Hematopoietic multipotent progenitor cell treated with erythropoietin and hydrocortisone succinate and interleukin-3 and kit ligand, for 6 days (in vitro differentiated cells): ENCODE data around the gene MAPK6.
"Not testable (repeated sequence)": the region's sequence is repeated elsewhere in the genome, so short reads cannot be mapped to it uniquely, and the experiment has no call there.

ENCODE experiments used
- DNase-seq: peaks from one replicate; pipeline ENCODE4 v3.0.0-alpha.2; 2015

MAPK6 gene

GRCh38 chr15:52018693-52019393 lies at the start of gene MAPK6:
Gene MAPK6 (plus strand): TSS chr15:52019219. CDS start chr15:52046461, 27,242 bp downstream.
- DNase-seq, result peak; percentile 93

- DNase-seq, result peak; percentile 33
These were observed 49.3 kb upstream of the MAPK6 start for GRCh38 chr15:51969728-51970127.

- peak; percentile 4 for DNase-seq
These were observed 48.7 kb upstream of the MAPK6 start for GRCh38 chr15:51970132-51970817.

- no peak for DNase-seq
These were observed 48.0 kb upstream of the MAPK6 start for GRCh38 chr15:51971032-51971374.

GRCh38 chr15:51971375-51972133 lies 47.5 kb upstream of the MAPK6 start, which contains the start of gene LEO1:
Gene LEO1 (minus strand): TSS chr15:51971778. CDS start chr15:51971745, 33 bp downstream.
- peak; percentile 99 for DNase-seq

- no peak for DNase-seq
These were observed 45.8 kb upstream of the MAPK6 start for GRCh38 chr15:51973220-51973619.

- DNase-seq, result no peak
These were observed 45.2 kb upstream of the MAPK6 start for GRCh38 chr15:51973775-51974174.

- DNase-seq, result peak; percentile 96
These were observed 36.8 kb upstream of the MAPK6 start for GRCh38 chr15:51982013-51982769.

- no peak for DNase-seq
These were observed 36.3 kb upstream of the MAPK6 start for GRCh38 chr15:51982770-51983103.

- no peak for DNase-seq
These were observed 27.9 kb upstream of the MAPK6 start for GRCh38 chr15:51991141-51991540.

- no peak for DNase-seq
These were observed 26.1 kb upstream of the MAPK6 start for GRCh38 chr15:51992953-51993352.

- no peak for DNase-seq
These were observed 16.7 kb upstream of the MAPK6 start for GRCh38 chr15:52002351-52002750.

- DNase-seq, result not testable (repeated sequence)
These were observed 15.9 kb upstream of the MAPK6 start for GRCh38 chr15:52003089-52003488.

GRCh38 chr15:52003710-52004109 lies 15.3 kb upstream of the MAPK6 start:
- DNase-seq, result no peak

- no peak for DNase-seq
These were observed 14.2 kb upstream of the MAPK6 start for GRCh38 chr15:52004806-52005205.

GRCh38 chr15:52005748-52006701 lies 13.0 kb upstream of the MAPK6 start:
- peak; percentile 51 for DNase-seq

- DNase-seq, result no peak
These were observed 12.2 kb upstream of the MAPK6 start for GRCh38 chr15:52006702-52007340.

- DNase-seq, result no peak
These were observed 10.7 kb upstream of the MAPK6 start for GRCh38 chr15:52008359-52008697.

GRCh38 chr15:52008698-52009434 lies 10.2 kb upstream of the MAPK6 start:
- DNase-seq, result no peak
